HepG2 (cell line): ENCODE measurements around the gene GPR4.

Experiments used
- KAT8 ChIP-seq: IDR thresholded peaks from 2 replicates; pipeline ENCODE4 v1.6.1; 2016; ENCODE audit warnings: missing genetic modification reagents, missing compliant biosample characterization
- SMARCE1 ChIP-seq: fragments of 450-650 bp; IDR thresholded peaks from 2 replicates; pipeline ENCODE4 v1.6.1; 2017; ENCODE audit warnings: borderline replicate concordance
- ZNF121 ChIP-seq: sonication (generic); formaldehyde crosslinking; IDR thresholded peaks from 2 replicates; pipeline ENCODE4 v1.5.0; 2020; ENCODE audit warnings: mild to moderate bottlenecking, missing genetic modification reagents
- TF ChIP-seq, protein P1 (sequence below): IDR thresholded peaks from 2 replicates; pipeline ENCODE4 v1.4.0; 2020; ENCODE audit warnings: mild to moderate bottlenecking, missing genetic modification reagents
- TF ChIP-seq, protein P2 (sequence below): sonication (generic); formaldehyde crosslinking; IDR thresholded peaks from 2 replicates; pipeline ENCODE4 v1.4.0; 2020; ENCODE audit warnings: missing genetic modification reagents

DNA sequence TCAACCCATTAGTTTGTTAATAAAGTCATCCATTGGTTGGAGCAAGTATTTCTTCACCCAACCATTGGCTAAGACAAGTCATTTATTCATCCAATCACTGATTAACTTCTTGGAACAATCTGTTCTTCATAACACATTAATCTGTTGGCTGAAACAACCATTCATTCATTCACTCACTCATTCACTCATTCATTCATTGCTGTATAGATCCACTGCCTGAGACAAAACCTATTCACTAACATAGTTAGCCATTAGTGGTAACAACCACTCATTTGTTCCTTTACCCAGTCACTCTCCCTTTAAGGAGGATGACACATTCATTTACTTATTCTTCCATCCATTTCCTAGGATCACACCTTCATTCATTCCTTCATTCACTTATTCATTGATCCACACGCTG lies 22.0 kb upstream of the GPR4 start:
- TF ChIP-seq SMARCE1, result no peak
- TF ChIP-seq ZNF121 (CRISPR knock-in tag), result no peak
- TF ChIP-seq, protein P1, sequence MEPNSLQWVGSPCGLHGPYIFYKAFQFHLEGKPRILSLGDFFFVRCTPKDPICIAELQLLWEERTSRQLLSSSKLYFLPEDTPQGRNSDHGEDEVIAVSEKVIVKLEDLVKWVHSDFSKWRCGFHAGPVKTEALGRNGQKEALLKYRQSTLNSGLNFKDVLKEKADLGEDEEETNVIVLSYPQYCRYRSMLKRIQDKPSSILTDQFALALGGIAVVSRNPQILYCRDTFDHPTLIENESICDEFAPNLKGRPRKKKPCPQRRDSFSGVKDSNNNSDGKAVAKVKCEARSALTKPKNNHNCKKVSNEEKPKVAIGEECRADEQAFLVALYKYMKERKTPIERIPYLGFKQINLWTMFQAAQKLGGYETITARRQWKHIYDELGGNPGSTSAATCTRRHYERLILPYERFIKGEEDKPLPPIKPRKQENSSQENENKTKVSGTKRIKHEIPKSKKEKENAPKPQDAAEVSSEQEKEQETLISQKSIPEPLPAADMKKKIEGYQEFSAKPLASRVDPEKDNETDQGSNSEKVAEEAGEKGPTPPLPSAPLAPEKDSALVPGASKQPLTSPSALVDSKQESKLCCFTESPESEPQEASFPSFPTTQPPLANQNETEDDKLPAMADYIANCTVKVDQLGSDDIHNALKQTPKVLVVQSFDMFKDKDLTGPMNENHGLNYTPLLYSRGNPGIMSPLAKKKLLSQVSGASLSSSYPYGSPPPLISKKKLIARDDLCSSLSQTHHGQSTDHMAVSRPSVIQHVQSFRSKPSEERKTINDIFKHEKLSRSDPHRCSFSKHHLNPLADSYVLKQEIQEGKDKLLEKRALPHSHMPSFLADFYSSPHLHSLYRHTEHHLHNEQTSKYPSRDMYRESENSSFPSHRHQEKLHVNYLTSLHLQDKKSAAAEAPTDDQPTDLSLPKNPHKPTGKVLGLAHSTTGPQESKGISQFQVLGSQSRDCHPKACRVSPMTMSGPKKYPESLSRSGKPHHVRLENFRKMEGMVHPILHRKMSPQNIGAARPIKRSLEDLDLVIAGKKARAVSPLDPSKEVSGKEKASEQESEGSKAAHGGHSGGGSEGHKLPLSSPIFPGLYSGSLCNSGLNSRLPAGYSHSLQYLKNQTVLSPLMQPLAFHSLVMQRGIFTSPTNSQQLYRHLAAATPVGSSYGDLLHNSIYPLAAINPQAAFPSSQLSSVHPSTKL (CRISPR knock-in tag), result no peak
- TF ChIP-seq KAT8 (CRISPR knock-in tag), result no peak
- TF ChIP-seq, protein P2, sequence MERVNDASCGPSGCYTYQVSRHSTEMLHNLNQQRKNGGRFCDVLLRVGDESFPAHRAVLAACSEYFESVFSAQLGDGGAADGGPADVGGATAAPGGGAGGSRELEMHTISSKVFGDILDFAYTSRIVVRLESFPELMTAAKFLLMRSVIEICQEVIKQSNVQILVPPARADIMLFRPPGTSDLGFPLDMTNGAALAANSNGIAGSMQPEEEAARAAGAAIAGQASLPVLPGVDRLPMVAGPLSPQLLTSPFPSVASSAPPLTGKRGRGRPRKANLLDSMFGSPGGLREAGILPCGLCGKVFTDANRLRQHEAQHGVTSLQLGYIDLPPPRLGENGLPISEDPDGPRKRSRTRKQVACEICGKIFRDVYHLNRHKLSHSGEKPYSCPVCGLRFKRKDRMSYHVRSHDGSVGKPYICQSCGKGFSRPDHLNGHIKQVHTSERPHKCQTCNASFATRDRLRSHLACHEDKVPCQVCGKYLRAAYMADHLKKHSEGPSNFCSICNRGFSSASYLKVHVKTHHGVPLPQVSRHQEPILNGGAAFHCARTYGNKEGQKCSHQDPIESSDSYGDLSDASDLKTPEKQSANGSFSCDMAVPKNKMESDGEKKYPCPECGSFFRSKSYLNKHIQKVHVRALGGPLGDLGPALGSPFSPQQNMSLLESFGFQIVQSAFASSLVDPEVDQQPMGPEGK (CRISPR knock-in tag), result no peak
